ENCODE results near the gene ISCA2.

- no peak for TF ChIP-seq EZH2 (IDR thresholded peaks at IDR 0.05; ENCODE audit: borderline replicate concordance)
- TF ChIP-seq CTCF (IDR thresholded peaks at IDR 0.05; ENCODE audit: poor library complexity) = no peak
Observed at GRCh38 chr14:74506411-74506851, 12.9 kb downstream of the ISCA2 start.

Measured in hepatocyte (in vitro differentiated cells).